Peyer's patch (tissue), 4 donors: ENCODE data around the gene TRUB2. TPM values are rescaled to one million over a fixed set of nuclear protein-coding genes. Genes with fewer than 3 reads are reported as not detected.

ENCODE experiments used
- DNase-seq, 3 donors: peaks; one replicate each; pipeline ENCODE4 v3.0.0-alpha.2; 2017 to 2019
- H3K27ac ChIP-seq, 4 donors: fragments of 200-600 bp; sonication (generic); one replicate each; pipeline ENCODE4 v1.5.1; 2016 to 2019
- H3K27me3 ChIP-seq, 2 donors: fragments of 200-600 bp; sonication (generic); one replicate each; pipeline ENCODE4 v1.5.1; 2019
- H3K36me3 ChIP-seq, 3 donors: fragments of 200-600 bp; sonication (generic); one replicate each; pipeline ENCODE4 v1.5.1; 2016 to 2019
- H3K4me1 ChIP-seq, 4 donors: fragments of 200-600 bp; sonication (generic); one replicate each; pipeline ENCODE4 v1.5.1; 2016 to 2019
- H3K4me3 ChIP-seq, 4 donors: fragments of 200-600 bp; sonication (generic); 1 replicate in 3 of 4; 2 replicates in 1 of 4; pipeline ENCODE4 v1.5.1; 2016 to 2019; ENCODE audit warnings: mild to moderate bottlenecking in 1 of 4
- H3K9me3 ChIP-seq, 4 donors: fragments of 200-600 bp; sonication (generic); one replicate each; pipeline ENCODE4 v1.5.1; 2016 to 2019; ENCODE audit warnings: mild to moderate bottlenecking in 1 of 4
- CTCF ChIP-seq, 6 experiments: fragments of 450-650 bp in 4 of 6; fragments of 200-600 bp in 2 of 6; sonication (generic) in 1 of 6; IDR thresholded peaks; one replicate each; pipeline ENCODE4 v1.5.1; 2017 to 2019; ENCODE audit warnings: antibody characterized with exemption in 6 of 6, mild to moderate bottlenecking in 3 of 6, moderate library complexity in 1 of 6
- POLR2A ChIP-seq, 2 donors: fragments of 450-650 bp; IDR thresholded peaks; one replicate each; pipeline ENCODE4 v1.5.1; 2017; ENCODE audit warnings: antibody characterized with exemption in 2 of 2, mild to moderate bottlenecking in 2 of 2, moderate library complexity in 2 of 2
- total RNA-seq, 4 donors: library from RNA; depleted of rRNA; stranded (reverse); fragments of >200 nt; gene quantifications; one replicate each; pipeline ENCODE4 v1.1.0, GENCODE V29; 2016

The TRUB2 gene
- total RNA-seq, 4 donors from 2014 or later = 11.7 to 42.9 (median 17.4) TPM

- Histone ChIP-seq H3K9me3 (no peaks in the 10 kb centered on the region), H3K36me3 (no peaks in the 10 kb centered on the region), H3K4me1 (peaks cover 0 to 21% (median 2%) of the 10 kb centered on the region in 4 donors), H3K27ac (peak overlapping the region in 3 of 4 donors; percentile 74 to 93 (median 84)), H3K27me3 (no peaks in the 10 kb centered on the region), H3K4me3 (no peak overlapping the region)
- DNase-seq = peak in 2 of 3 donors; percentile 61 to 78
- TF ChIP-seq POLR2A (IDR thresholded peaks at IDR 0.05) (peak in 1 of 2 donors; percentile 32), CTCF (IDR thresholded peaks at IDR 0.05) (no peak)
Measured at GRCh38 chr9:128296340-128297220, 25.7 kb downstream of the TRUB2 start.

GRCh38 chr9:128294142-128294541 is 28.1 kb downstream of the TRUB2 start:
- Histone ChIP-seq H3K36me3 (peaks cover 0 to under 1% (median 0%) of the 10 kb centered on the region in 3 donors), H3K4me1 (peaks cover 0 to 21% (median 2%) of the 10 kb centered on the region in 4 donors), H3K27me3 (no peaks in the 10 kb centered on the region), H3K9me3 (no peaks in the 10 kb centered on the region), H3K4me3 (no peak overlapping the region), H3K27ac (peak overlapping the region in 1 of 4 donors; percentile 46)
- TF ChIP-seq POLR2A (IDR thresholded peaks at IDR 0.05) = no peak
- no peak for TF ChIP-seq CTCF (IDR thresholded peaks at IDR 0.05)
- DNase-seq = no peak

GRCh38 chr9:128293091-128293490 is 29.2 kb downstream of the TRUB2 start:
- TF ChIP-seq CTCF (IDR thresholded peaks at IDR 0.05) = no peak
- H3K4me1 ChIP-seq = peaks cover 0 to 21% (median 2%) of the 10 kb centered on the region in 4 donors
- no peaks in the 10 kb centered on the region for H3K9me3 ChIP-seq
- DNase-seq = no peak
- H3K36me3 ChIP-seq = peaks cover 0 to 10% (median 0%) of the 10 kb centered on the region in 3 donors
- H3K27me3 ChIP-seq = no peaks in the 10 kb centered on the region
- H3K27ac ChIP-seq = no peak overlapping the region
- H3K4me3 ChIP-seq = no peak overlapping the region

- no peak for DNase-seq
- peaks cover 0 to 17% (median 2%) of the 10 kb centered on the region in 4 donors for H3K4me1 ChIP-seq
- TF ChIP-seq CTCF (IDR thresholded peaks at IDR 0.05) (no peak), POLR2A (IDR thresholded peaks at IDR 0.05) (no peak)
Measured at GRCh38 chr9:128292009-128292408, 30.2 kb downstream of the TRUB2 start.

GRCh38 chr9:128288273-128289004 is 33.8 kb downstream of the TRUB2 start:
- no peak for DNase-seq
- Histone ChIP-seq H3K27ac (no peak overlapping the region), H3K27me3 (no peaks in the 10 kb centered on the region), H3K4me1 (no peaks in the 10 kb centered on the region), H3K4me3 (no peak overlapping the region), H3K36me3 (peaks cover 0 to 26% (median 0%) of the 10 kb centered on the region in 3 donors), H3K9me3 (no peaks in the 10 kb centered on the region)
- TF ChIP-seq POLR2A (IDR thresholded peaks at IDR 0.05) = no peak
- no peak for TF ChIP-seq CTCF (IDR thresholded peaks at IDR 0.05)

More at GRCh38 chr9:128292009-128292408, 30.2 kb downstream of the TRUB2 start:
- Histone ChIP-seq H3K9me3 (no peaks in the 10 kb centered on the region), H3K27me3 (no peaks in the 10 kb centered on the region), H3K36me3 (peaks cover 0 to 18% (median 0%) of the 10 kb centered on the region in 3 donors), H3K4me3 (no peak overlapping the region), H3K27ac (no peak overlapping the region)
